OCI-LY3 (cell line): Measurements from ENCODE around the gene ZNF488.

ENCODE experiments used
- H2AFZ ChIP-seq: fragments of 200-600, 300-600 bp; shearing (Covaris generic); 2 replicates; pipeline ENCODE4 v1.6.0; 2014; ENCODE audit warnings: antibody characterized with exemption, low read depth, low read length
- H3K27ac ChIP-seq: fragments of 200-600, 300-600 bp; sonication (generic); 2 replicates; pipeline ENCODE4 v1.5.1; 2014; ENCODE audit warnings: mild to moderate bottlenecking, low read length, moderate library complexity, mixed read lengths
- H3K27me3 ChIP-seq: fragments of 200-600, 300-600 bp; sonication (generic); 2 replicates; pipeline ENCODE4 v1.6.1; 2014; ENCODE audit warnings: low read depth, low read length, mixed read lengths
- H3K36me3 ChIP-seq: fragments of 200-600, 300-600 bp; sonication (generic); replicated peaks from 2 replicates; pipeline ENCODE3; 2014; ENCODE audit warnings: low read depth, low read length, mixed read lengths
- H3K4me1 ChIP-seq: fragments of 300-600, 200-600 bp; sonication (generic); 2 replicates; pipeline ENCODE4 v1.6.1; 2014; ENCODE audit warnings: low read length, mixed read lengths
- H3K4me2 ChIP-seq: fragments of 200-600, 300-600 bp; sonication (generic); 2 replicates; pipeline ENCODE4 v1.6.1; 2014; ENCODE audit warnings: low read length, mixed read lengths
- H3K4me3 ChIP-seq: fragments of 300-600, 200-600 bp; sonication (generic); 2 replicates; pipeline ENCODE4 v1.5.1; 2014; ENCODE audit warnings: antibody characterized with exemption, mild to moderate bottlenecking, low read length, moderate library complexity
- H3K79me2 ChIP-seq: fragments of 300-600, 200-600 bp; shearing (Covaris generic); 2 replicates; pipeline ENCODE4 v1.6.1; 2014; ENCODE audit warnings: mild to moderate bottlenecking, low read length, mixed read lengths
- H3K9ac ChIP-seq: fragments of 300-600, 200-600 bp; shearing (Covaris generic); 2 replicates; pipeline ENCODE4 v1.6.0; 2014; ENCODE audit warnings: mild to moderate bottlenecking, low read length, moderate library complexity
- H3K9me3 ChIP-seq: fragments of 200-600, 300-600 bp; shearing (Covaris generic); 2 replicates; pipeline ENCODE4 v1.6.1; 2014; ENCODE audit warnings: low read length, mixed read lengths; ENCODE audit not compliant: insufficient read depth
- H4K20me1 ChIP-seq: fragments of 200-600, 300-600 bp; sonication (generic); 2 replicates; pipeline ENCODE4 v1.6.1; 2016; ENCODE audit warnings: low read length, mixed read lengths; ENCODE audit not compliant: insufficient read depth
- CTCF ChIP-seq: fragments of 200-600, 300-600 bp; sonication (generic); IDR thresholded peaks from 2 replicates; pipeline ENCODE4 v1.5.1; 2014; ENCODE audit warnings: antibody characterized with exemption, low read length, low read depth
- EZH2phosphoT487 ChIP-seq: fragments of 200-600 bp; shearing (Covaris generic); IDR thresholded peaks from 2 replicates; pipeline ENCODE4 v1.6.1; 2018; ENCODE audit warnings: antibody characterized with exemption, mixed run types, low read depth

Gene ZNF488

GRCh38 chr10:47317251-47317650, 66.8 kb downstream of the ZNF488 start:
- Histone ChIP-seq H3K4me1 (no peaks in the 10 kb centered on the region), H3K27ac (no peak overlapping the region), H3K9ac (no peak overlapping the region), H3K9me3 (no peaks in the 10 kb centered on the region), H4K20me1 (no peaks in the 10 kb centered on the region), H3K4me3 (no peak overlapping the region), H3K79me2 (no peaks in the 10 kb centered on the region), H2AFZ (no peak overlapping the region), H3K36me3 (no peaks in the 10 kb centered on the region), H3K4me2 (no peak overlapping the region), H3K27me3 (no peaks in the 10 kb centered on the region)
- TF ChIP-seq CTCF = no peak
- no peak for TF ChIP-seq EZH2phosphoT487

GRCh38 chr10:47316131-47316530, 68.0 kb downstream of the ZNF488 start:
- H3K9me3 ChIP-seq = no peaks in the 10 kb centered on the region
- H3K36me3 ChIP-seq = no peaks in the 10 kb centered on the region
- no peak overlapping the region for H3K4me2 ChIP-seq

More at GRCh38 chr10:47316131-47316530, 68.0 kb downstream of the ZNF488 start:
- H4K20me1 ChIP-seq = no peaks in the 10 kb centered on the region
- no peaks in the 10 kb centered on the region for H3K27me3 ChIP-seq
- no peak overlapping the region for H3K9ac ChIP-seq
- no peak for TF ChIP-seq CTCF
- no peak for TF ChIP-seq EZH2phosphoT487
- no peak overlapping the region for H2AFZ ChIP-seq
- no peaks in the 10 kb centered on the region for H3K79me2 ChIP-seq
- H3K4me1 ChIP-seq = peaks cover 8% of the 10 kb centered on the region
- no peak overlapping the region for H3K4me3 ChIP-seq
- H3K27ac ChIP-seq = no peak overlapping the region
